Activated naive CD4-positive, alpha-beta T cell treated with anti-CD3 and anti-CD28 coated beads, Interleukin-2, amount 50 U/mL, for 24 hours (primary cell): ENCODE data around the gene PCSK6.

Experiments used
- H3K27ac Mint-ChIP-seq: one replicate; pipeline ENCODE4 v1.8.0; 2021; ENCODE audit warnings: mild to moderate bottlenecking, mixed read lengths
- H3K27me3 Mint-ChIP-seq: one replicate; pipeline ENCODE4 v1.8.0; 2021; ENCODE audit warnings: mixed read lengths
- H3K36me3 Mint-ChIP-seq: one replicate; pipeline ENCODE4 v1.8.0; 2021; ENCODE audit warnings: mixed read lengths
- H3K4me1 Mint-ChIP-seq: one replicate; pipeline ENCODE4 v1.8.0; 2021; ENCODE audit warnings: mixed read lengths
- H3K4me3 Mint-ChIP-seq: one replicate; pipeline ENCODE4 v1.8.0; 2021; ENCODE audit warnings: mild to moderate bottlenecking, mixed read lengths
- H3K9me3 Mint-ChIP-seq: one replicate; pipeline ENCODE4 v1.8.0; 2021; ENCODE audit warnings: mixed read lengths

Gene PCSK6

GRCh38 chr15:101258238-101259144, 231.0 kb downstream of the PCSK6 start:
- Mint-ChIP-seq H3K36me3 (no peaks in the 10 kb centered on the region), H3K9me3 (no peaks in the 10 kb centered on the region), H3K27ac (peak overlapping the region; percentile 46), H3K27me3 (peaks cover 4% of the 10 kb centered on the region), H3K4me1 (peaks cover 27% of the 10 kb centered on the region), H3K4me3 (no peak overlapping the region)

GRCh38 chr15:101256757-101257156, 232.8 kb downstream of the PCSK6 start:
- Mint-ChIP-seq H3K9me3 (no peaks in the 10 kb centered on the region), H3K4me3 (peak overlapping the region; percentile 38), H3K27ac (no peak overlapping the region), H3K4me1 (peaks cover 37% of the 10 kb centered on the region), H3K36me3 (no peaks in the 10 kb centered on the region), H3K27me3 (peaks cover 4% of the 10 kb centered on the region)

- H3K4me1 Mint-ChIP-seq, result peaks cover 37% of the 10 kb centered on the region
- H3K36me3 Mint-ChIP-seq, result no peaks in the 10 kb centered on the region
- H3K4me3 Mint-ChIP-seq, result peak overlapping the region; percentile 12
- H3K27ac Mint-ChIP-seq, result peak overlapping the region; percentile 43
- H3K27me3 Mint-ChIP-seq, result peaks cover 4% of the 10 kb centered on the region
- H3K9me3 Mint-ChIP-seq, result no peaks in the 10 kb centered on the region
These were observed 233.8 kb downstream of the PCSK6 start for GRCh38 chr15:101255615-101256241.

GRCh38 chr15:101255051-101255395, 234.5 kb downstream of the PCSK6 start:
- Mint-ChIP-seq H3K36me3 (peaks cover 4% of the 10 kb centered on the region), H3K4me3 (peak overlapping the region; percentile 4), H3K4me1 (peaks cover 42% of the 10 kb centered on the region), H3K27ac (peak overlapping the region; percentile 43), H3K9me3 (no peaks in the 10 kb centered on the region), H3K27me3 (peaks cover 4% of the 10 kb centered on the region)

GRCh38 chr15:101254157-101255050, 235.1 kb downstream of the PCSK6 start:
- peaks cover 46% of the 10 kb centered on the region for H3K4me1 Mint-ChIP-seq
- H3K27ac Mint-ChIP-seq, result no peak overlapping the region
- H3K9me3 Mint-ChIP-seq, result no peaks in the 10 kb centered on the region
- peaks cover 4% of the 10 kb centered on the region for H3K36me3 Mint-ChIP-seq
- peaks cover 2% of the 10 kb centered on the region for H3K27me3 Mint-ChIP-seq
- H3K4me3 Mint-ChIP-seq, result peak overlapping the region; percentile 4
